Measurements from ENCODE around the gene LRRC3C.

LRRC3C gene

DNA sequence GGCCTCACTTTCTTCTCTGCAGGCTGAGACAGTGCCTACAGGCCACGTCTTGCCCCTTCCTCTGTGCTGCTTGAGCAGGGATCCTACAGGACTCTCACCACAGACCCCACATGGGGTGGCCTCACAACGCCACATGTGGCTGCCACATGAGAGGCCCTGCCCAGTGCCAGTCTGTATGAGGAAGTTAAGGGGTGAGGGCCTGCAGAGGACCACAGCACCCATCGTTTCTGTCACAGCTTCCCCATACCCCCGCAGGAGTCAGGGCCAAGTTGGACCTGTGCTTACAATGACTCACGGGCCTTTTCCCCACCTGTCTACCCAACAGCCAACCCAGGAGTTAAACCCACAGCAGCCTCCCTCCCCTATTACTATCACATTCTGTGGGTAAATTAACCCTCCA is 6.2 kb upstream of the LRRC3C start:
- Histone ChIP-seq H3K9me2 (replicated peaks; ENCODE audit: insufficient read depth, low read length) (no peaks in the 10 kb centered on the region), H3F3A (ENCODE audit: insufficient read depth) (no peaks in the 10 kb centered on the region), H2AFZ (ENCODE audit: low read depth, low read length, severe bottlenecking) (no peak overlapping the region), H3K27ac (ENCODE audit: low read depth, low read length) (no peak overlapping the region), H3K79me2 (ENCODE audit: insufficient read depth, low read length) (peaks cover 21% of the 10 kb centered on the region), H3K9ac (ENCODE audit: low read length) (no peak overlapping the region), H3K4me3 (ENCODE audit: insufficient read depth, low read length, poor library complexity, severe bottlenecking) (no peak overlapping the region), H3K9me3 (ENCODE audit: insufficient read depth, low read length) (no peaks in the 10 kb centered on the region), H4K20me1 (ENCODE audit: low read depth, low read length) (no peaks in the 10 kb centered on the region), H3K27me3 (ENCODE audit: low read length) (no peaks in the 10 kb centered on the region), H3K36me3 (ENCODE audit: low read length) (no peaks in the 10 kb centered on the region), H3K4me2 (ENCODE audit: low read depth, low read length, poor library complexity, severe bottlenecking) (no peak overlapping the region)
- TF ChIP-seq EZH2phosphoT487 (conservative IDR thresholded peaks at IDR 0.05; ENCODE audit: low read length) = no peak
- TF ChIP-seq, protein P1, sequence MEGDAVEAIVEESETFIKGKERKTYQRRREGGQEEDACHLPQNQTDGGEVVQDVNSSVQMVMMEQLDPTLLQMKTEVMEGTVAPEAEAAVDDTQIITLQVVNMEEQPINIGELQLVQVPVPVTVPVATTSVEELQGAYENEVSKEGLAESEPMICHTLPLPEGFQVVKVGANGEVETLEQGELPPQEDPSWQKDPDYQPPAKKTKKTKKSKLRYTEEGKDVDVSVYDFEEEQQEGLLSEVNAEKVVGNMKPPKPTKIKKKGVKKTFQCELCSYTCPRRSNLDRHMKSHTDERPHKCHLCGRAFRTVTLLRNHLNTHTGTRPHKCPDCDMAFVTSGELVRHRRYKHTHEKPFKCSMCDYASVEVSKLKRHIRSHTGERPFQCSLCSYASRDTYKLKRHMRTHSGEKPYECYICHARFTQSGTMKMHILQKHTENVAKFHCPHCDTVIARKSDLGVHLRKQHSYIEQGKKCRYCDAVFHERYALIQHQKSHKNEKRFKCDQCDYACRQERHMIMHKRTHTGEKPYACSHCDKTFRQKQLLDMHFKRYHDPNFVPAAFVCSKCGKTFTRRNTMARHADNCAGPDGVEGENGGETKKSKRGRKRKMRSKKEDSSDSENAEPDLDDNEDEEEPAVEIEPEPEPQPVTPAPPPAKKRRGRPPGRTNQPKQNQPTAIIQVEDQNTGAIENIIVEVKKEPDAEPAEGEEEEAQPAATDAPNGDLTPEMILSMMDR (IDR thresholded peaks at IDR 0.05; ENCODE audit: insufficient read depth, low read length, poor library complexity, severe bottlenecking) = no peak

- no peak overlapping the region for H3K27ac ChIP-seq (ENCODE audit: low read depth, low read length)
- no peaks in the 10 kb centered on the region for H3K36me3 ChIP-seq (ENCODE audit: low read length)
- no peak overlapping the region for H3K4me2 ChIP-seq (ENCODE audit: low read depth, low read length, poor library complexity, severe bottlenecking)
- H3K79me2 ChIP-seq (ENCODE audit: insufficient read depth, low read length) = peaks cover 28% of the 10 kb centered on the region
- H2AFZ ChIP-seq (ENCODE audit: low read depth, low read length, severe bottlenecking) = no peak overlapping the region
- H3K4me3 ChIP-seq (ENCODE audit: insufficient read depth, low read length, poor library complexity, severe bottlenecking) = no peak overlapping the region
- H3K9ac ChIP-seq (ENCODE audit: low read length) = no peak overlapping the region
- H3K9me2 ChIP-seq (replicated peaks; ENCODE audit: insufficient read depth, low read length) = no peaks in the 10 kb centered on the region
- no peaks in the 10 kb centered on the region for H4K20me1 ChIP-seq (ENCODE audit: low read depth, low read length)
- no peaks in the 10 kb centered on the region for H3K27me3 ChIP-seq (ENCODE audit: low read length)
- no peak for TF ChIP-seq EZH2phosphoT487 (conservative IDR thresholded peaks at IDR 0.05; ENCODE audit: low read length)
- TF ChIP-seq, protein P1 (IDR thresholded peaks at IDR 0.05; ENCODE audit: insufficient read depth, low read length, poor library complexity, severe bottlenecking) = no peak
- H3F3A ChIP-seq (ENCODE audit: insufficient read depth) = no peaks in the 10 kb centered on the region
- no peaks in the 10 kb centered on the region for H3K9me3 ChIP-seq (ENCODE audit: insufficient read depth, low read length)
Measured at GRCh38 chr17:39922006-39922405, 5.5 kb upstream of the LRRC3C start.

- Histone ChIP-seq H3K27ac (ENCODE audit: low read depth, low read length) (no peak overlapping the region), H3F3A (ENCODE audit: insufficient read depth) (no peaks in the 10 kb centered on the region), H2AFZ (ENCODE audit: low read depth, low read length, severe bottlenecking) (no peak overlapping the region), H3K9me3 (ENCODE audit: insufficient read depth, low read length) (no peaks in the 10 kb centered on the region), H3K36me3 (ENCODE audit: low read length) (no peaks in the 10 kb centered on the region), H3K9me2 (replicated peaks; ENCODE audit: insufficient read depth, low read length) (no peaks in the 10 kb centered on the region), H3K4me2 (ENCODE audit: low read depth, low read length, poor library complexity, severe bottlenecking) (no peak overlapping the region), H3K4me3 (ENCODE audit: insufficient read depth, low read length, poor library complexity, severe bottlenecking) (no peak overlapping the region), H4K20me1 (ENCODE audit: low read depth, low read length) (no peaks in the 10 kb centered on the region), H3K79me2 (ENCODE audit: insufficient read depth, low read length) (peaks cover 31% of the 10 kb centered on the region), H3K9ac (ENCODE audit: low read length) (no peak overlapping the region), H3K27me3 (ENCODE audit: low read length) (no peaks in the 10 kb centered on the region)
- no peak for TF ChIP-seq EZH2phosphoT487 (conservative IDR thresholded peaks at IDR 0.05; ENCODE audit: low read length)
- TF ChIP-seq, protein P1 (IDR thresholded peaks at IDR 0.05; ENCODE audit: insufficient read depth, low read length, poor library complexity, severe bottlenecking) = no peak
Measured at GRCh38 chr17:39923230-39923629, 4.3 kb upstream of the LRRC3C start.

All from SU-DHL-6 (cell line).